Choroid plexus epithelial cell (primary cell): ENCODE data around the gene FAXDC2.

Experiments used
- DNase-seq: peaks from one replicate; pipeline ENCODE4 v3.0.0-alpha.2; 2010; ENCODE audit warnings: low read depth
- H3K4me3 ChIP-seq: 2 replicates; pipeline ENCODE4 v1.5.1; 2011; ENCODE audit warnings: low read depth, mild to moderate bottlenecking, control low read depth, low read length, moderate library complexity
- CTCF ChIP-seq: conservative IDR thresholded peaks from 2 replicates; pipeline ENCODE4 v1.5.1; 2011; ENCODE audit warnings: low read depth, mild to moderate bottlenecking, control low read depth, inconsistent platforms, low read length, moderate library complexity

The FAXDC2 gene

DNA sequence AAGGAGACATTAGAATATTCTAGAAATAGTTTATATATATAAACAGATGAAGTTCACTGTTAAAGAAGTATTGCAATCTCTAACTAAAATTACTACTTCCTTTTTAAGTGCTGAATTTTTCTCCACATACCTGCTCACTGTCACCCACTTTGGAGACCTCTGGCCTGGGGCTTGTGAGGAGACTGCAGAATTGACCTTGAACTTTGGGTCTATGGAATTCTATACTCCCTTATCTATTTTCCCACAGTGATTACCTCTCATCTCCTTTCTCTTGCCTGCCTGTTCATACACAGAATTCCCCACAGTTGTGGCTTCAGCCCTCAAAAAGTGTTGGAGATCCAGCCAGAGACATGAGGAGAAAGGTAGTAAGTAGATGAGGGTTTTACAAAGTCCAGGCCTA, 49.8 kb downstream of the FAXDC2 start:
- H3K4me3 ChIP-seq = no peak overlapping the region
- TF ChIP-seq CTCF = no peak
- no peak for DNase-seq

GRCh38 chr5:154797762-154798161, 52.6 kb downstream of the FAXDC2 start:
- DNase-seq = peak; percentile 22
- TF ChIP-seq CTCF = no peak
- H3K4me3 ChIP-seq = no peak overlapping the region

DNA sequence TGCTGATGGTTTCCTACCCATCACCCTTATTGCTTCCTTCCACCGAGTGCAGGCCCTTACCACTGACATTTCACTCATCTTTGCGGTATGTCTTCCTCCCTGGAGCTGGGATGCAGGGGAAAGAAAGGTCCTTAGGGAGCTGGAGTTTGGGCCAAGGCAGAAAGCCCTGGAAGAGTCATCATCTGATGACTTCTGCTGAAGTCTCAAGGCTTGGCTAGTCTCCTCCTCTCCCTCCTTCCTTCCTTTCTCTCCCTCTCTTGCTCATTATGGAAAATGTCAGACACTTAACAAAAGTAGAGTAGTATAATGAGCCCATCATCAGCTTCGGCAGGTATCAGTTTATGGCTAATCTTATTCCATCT, 55.2 kb downstream of the FAXDC2 start:
- H3K4me3 ChIP-seq = no peak overlapping the region
- no peak for DNase-seq
- TF ChIP-seq CTCF = no peak

- DNase-seq = peak; percentile 74
- no peak overlapping the region for H3K4me3 ChIP-seq
- no peak for TF ChIP-seq CTCF
These were observed 55.7 kb downstream of the FAXDC2 start for GRCh38 chr5:154794525-154795234.

GRCh38 chr5:154793599-154794524, 56.5 kb downstream of the FAXDC2 start:
- peak; percentile 70 for DNase-seq
- TF ChIP-seq CTCF = no peak

GRCh38 chr5:154791535-154791934, 58.9 kb downstream of the FAXDC2 start:
- no peak for DNase-seq
- no peak overlapping the region for H3K4me3 ChIP-seq
- TF ChIP-seq CTCF = no peak

More at GRCh38 chr5:154793599-154794524, 56.5 kb downstream of the FAXDC2 start:
- H3K4me3 ChIP-seq = no peak overlapping the region

DNA sequence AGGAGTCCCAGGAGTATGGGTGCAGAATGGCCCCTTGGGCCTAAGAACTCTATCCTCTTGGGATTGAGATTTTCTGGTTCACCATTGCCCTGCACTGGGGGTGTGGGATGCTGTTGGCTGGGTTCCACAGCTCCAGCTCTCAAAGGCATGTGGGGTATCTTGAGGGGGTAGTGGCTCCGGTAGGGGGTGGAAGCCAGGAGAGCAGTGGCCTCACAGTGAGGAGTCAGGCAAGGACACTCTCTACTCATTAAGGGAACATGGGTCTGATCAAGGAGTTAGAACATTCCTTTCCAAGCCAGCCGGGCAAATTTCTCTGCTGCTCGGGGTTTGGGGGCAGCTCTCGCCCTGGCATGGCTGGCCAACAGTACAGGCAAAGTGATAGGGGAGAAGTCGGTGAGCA, 62.2 kb downstream of the FAXDC2 start:
- no peak for TF ChIP-seq CTCF
- DNase-seq = no peak
- no peak overlapping the region for H3K4me3 ChIP-seq
